Fibroblast of lung (primary cell): Measurements from ENCODE around the gene SULT1A1. TPM values are rescaled to one million over a fixed set of nuclear protein-coding genes. Genes with fewer than 3 reads are reported as not detected.

Experiments
- DNase-seq, 2 donors: peaks; one replicate each; pipeline versions ENCODE4 v3.0.0 to v3.0.0-alpha.2; 2010; ENCODE audit warnings: low read depth in 2 of 2
- H2AFZ ChIP-seq: 2 replicates; pipeline ENCODE4 v1.5.1; 2012; ENCODE audit warnings: low read length, control low read depth, inconsistent platforms
- H3K27ac ChIP-seq: 2 replicates; pipeline ENCODE4 v1.5.1; 2011; ENCODE audit warnings: low read length, control low read depth; ENCODE audit not compliant: insufficient read depth
- H3K27me3 ChIP-seq: 2 replicates; pipeline ENCODE4 v1.5.1; 2011; ENCODE audit warnings: mild to moderate bottlenecking, low read length; ENCODE audit not compliant: control insufficient read depth, insufficient read depth
- H3K36me3 ChIP-seq: 2 replicates; pipeline ENCODE4 v1.5.1; 2011; ENCODE audit warnings: low read length; ENCODE audit not compliant: control insufficient read depth, insufficient read depth
- H3K4me1 ChIP-seq: 2 replicates; pipeline ENCODE4 v1.5.1; 2011; ENCODE audit warnings: low read length; ENCODE audit not compliant: control insufficient read depth, insufficient read depth; ENCODE audit errors: extremely low read depth
- H3K4me2 ChIP-seq: 2 replicates; pipeline ENCODE4 v1.5.1; 2011; ENCODE audit warnings: low read length, control low read depth; ENCODE audit not compliant: insufficient read depth; ENCODE audit errors: extremely low read depth
- H3K4me3 ChIP-seq, 4 experiments: fragments of 200-600 bp in 1 of 4; sonication (generic) in 1 of 4; replicated peaks in 1 of 4; 2 replicates each; pipeline ENCODE4 v1.5.1; 2011 to 2016; ENCODE audit warnings: low read length in 4 of 4, low read depth in 3 of 4, mild to moderate bottlenecking in 3 of 4, control low read depth in 2 of 4, inconsistent platforms in 1 of 4, mixed read lengths in 1 of 4; ENCODE audit not compliant: insufficient read depth in 1 of 4; ENCODE audit errors: control extremely low read depth in 1 of 4
- H3K79me2 ChIP-seq: 2 replicates; pipeline ENCODE4 v1.5.1; 2012; ENCODE audit warnings: mild to moderate bottlenecking, low read length, inconsistent platforms; ENCODE audit not compliant: control insufficient read depth, insufficient read depth
- H3K9ac ChIP-seq: 2 replicates; pipeline ENCODE4 v1.5.1; 2011; ENCODE audit warnings: mild to moderate bottlenecking, low read length, control low read depth; ENCODE audit not compliant: insufficient read depth
- H3K9me3 ChIP-seq: 2 replicates; pipeline ENCODE4 v1.5.1; 2012; ENCODE audit warnings: low read depth, low read length; ENCODE audit not compliant: control insufficient read depth, insufficient read depth
- H4K20me1 ChIP-seq: 2 replicates; pipeline ENCODE4 v1.5.1; 2011; ENCODE audit warnings: low read length; ENCODE audit not compliant: control insufficient read depth, insufficient read depth; ENCODE audit errors: extremely low read depth
- CTCF ChIP-seq, 2 donors: IDR thresholded peaks in 1 of 2; conservative IDR thresholded peaks in 1 of 2; 1 replicate in 1 of 2; 2 replicates in 1 of 2; pipeline ENCODE4 v1.5.1; 2011 to 2012; ENCODE audit warnings: low read length in 2 of 2, control low read depth in 1 of 2, inconsistent platforms in 1 of 2, low read depth in 1 of 2, mild to moderate bottlenecking in 1 of 2
- EZH2 ChIP-seq: IDR thresholded peaks from 2 replicates; pipeline ENCODE4 v1.5.1; 2012; ENCODE audit warnings: low read length, control low read depth, mild to moderate bottlenecking; ENCODE audit errors: missing control alignments
- polyA plus RNA-seq, 2 donors: library from polyadenylated mRNA; depleted of rRNA in 1 of 2; stranded (reverse) in 1 of 2; unstranded in 1 of 2; fragments of >200 nt; gene quantifications; 2 replicates each; pipeline ENCODE4 v1.2.1, GENCODE V29; 2011 to 2012; ENCODE audit warnings: missing spikeins in 1 of 2
- total RNA-seq: library from RNA; depleted of rRNA; stranded (reverse); fragments of >200 nt; gene quantifications from 2 replicates; pipeline ENCODE4 v1.2.1, GENCODE V29; 2014

SULT1A1 gene
- total and polyA plus RNA-seq, 2 donors (not counting 1 experiment from before 2014, with no cell fraction given), result 1.3 to 1.7 TPM

- H2AFZ ChIP-seq, result no peak overlapping the region
- H3K9ac ChIP-seq, result no peak overlapping the region
- DNase-seq, result no peak
- no peaks in the 10 kb centered on the region for H3K27me3 ChIP-seq
- H3K4me1 ChIP-seq, result no peaks in the 10 kb centered on the region
- H3K4me3 ChIP-seq, result no peak overlapping the region
- H3K9me3 ChIP-seq, result no peaks in the 10 kb centered on the region
- H3K4me2 ChIP-seq, result no peak overlapping the region
- no peak for TF ChIP-seq CTCF (conservative IDR thresholded peaks at IDR 0.05 in 1 of 2, IDR thresholded peaks at IDR 0.05 in 1 of 2; ENCODE audit: low read depth in 1 of 2, low read length in 2 of 2)
- no peak for TF ChIP-seq EZH2
- H3K27ac ChIP-seq, result no peak overlapping the region
- H4K20me1 ChIP-seq, result no peaks in the 10 kb centered on the region
- H3K79me2 ChIP-seq, result no peaks in the 10 kb centered on the region
- H3K36me3 ChIP-seq, result no peaks in the 10 kb centered on the region
Observed at GRCh38 chr16:28575446-28576109, 34.3 kb downstream of the SULT1A1 start.

GRCh38 chr16:28574925-28575324 is 34.9 kb downstream of the SULT1A1 start:
- DNase-seq, result no peak
- Histone ChIP-seq H4K20me1 (no peaks in the 10 kb centered on the region), H3K27me3 (no peaks in the 10 kb centered on the region), H3K9me3 (no peaks in the 10 kb centered on the region), H3K4me3 (no peak overlapping the region), H3K9ac (no peak overlapping the region), H3K4me1 (no peaks in the 10 kb centered on the region), H3K27ac (no peak overlapping the region), H3K79me2 (no peaks in the 10 kb centered on the region), H2AFZ (no peak overlapping the region), H3K4me2 (no peak overlapping the region), H3K36me3 (no peaks in the 10 kb centered on the region)
- TF ChIP-seq CTCF (conservative IDR thresholded peaks at IDR 0.05 in 1 of 2, IDR thresholded peaks at IDR 0.05 in 1 of 2; ENCODE audit: low read depth in 1 of 2, low read length in 2 of 2) (no peak), EZH2 (no peak)

GRCh38 chr16:28573738-28574718 is 35.8 kb downstream of the SULT1A1 start:
- H3K79me2 ChIP-seq, result no peaks in the 10 kb centered on the region
- no peaks in the 10 kb centered on the region for H3K27me3 ChIP-seq
- H2AFZ ChIP-seq, result no peak overlapping the region
- no peak overlapping the region for H3K27ac ChIP-seq
- no peak overlapping the region for H3K9ac ChIP-seq
- no peak overlapping the region for H3K4me2 ChIP-seq
- H3K4me1 ChIP-seq, result no peaks in the 10 kb centered on the region
- no peak overlapping the region for H3K4me3 ChIP-seq
- no peak for DNase-seq
- no peaks in the 10 kb centered on the region for H3K36me3 ChIP-seq
- H4K20me1 ChIP-seq, result no peaks in the 10 kb centered on the region
- TF ChIP-seq CTCF (conservative IDR thresholded peaks at IDR 0.05 in 1 of 2, IDR thresholded peaks at IDR 0.05 in 1 of 2; ENCODE audit: low read depth in 1 of 2, low read length in 2 of 2) (no peak), EZH2 (no peak)
- no peaks in the 10 kb centered on the region for H3K9me3 ChIP-seq
